Caki2 (cell line): ENCODE results near the gene RUNX3. TPM values are rescaled to one million over a fixed set of nuclear protein-coding genes. Genes with fewer than 3 reads are reported as not detected.

ENCODE experiments used
- DNase-seq: peaks from one replicate; pipeline ENCODE4 v3.0.0-alpha.2; 2015; ENCODE audit warnings: low read depth
- in situ Hi-C: cut with HindIII; loops from 2 replicates; pipeline ENCODE4 v1.10.0; 2016; ENCODE audit warnings: low sequenced_read_pairs, low pct_unique_long_range_greater_than_20kb, mixed read lengths
- total RNA-seq: library from RNA; depleted of rRNA; stranded (reverse); fragments of >200 nt; shearing (Covaris generic); gene quantifications from 2 replicates; pipeline ENCODE4 v1.2.3, GENCODE V29; 2014; ENCODE audit warnings: low replicate concordance; rRNA removed

RUNX3 gene
- total RNA-seq, 1 experiment from 2014 or later = not detected

DNA sequence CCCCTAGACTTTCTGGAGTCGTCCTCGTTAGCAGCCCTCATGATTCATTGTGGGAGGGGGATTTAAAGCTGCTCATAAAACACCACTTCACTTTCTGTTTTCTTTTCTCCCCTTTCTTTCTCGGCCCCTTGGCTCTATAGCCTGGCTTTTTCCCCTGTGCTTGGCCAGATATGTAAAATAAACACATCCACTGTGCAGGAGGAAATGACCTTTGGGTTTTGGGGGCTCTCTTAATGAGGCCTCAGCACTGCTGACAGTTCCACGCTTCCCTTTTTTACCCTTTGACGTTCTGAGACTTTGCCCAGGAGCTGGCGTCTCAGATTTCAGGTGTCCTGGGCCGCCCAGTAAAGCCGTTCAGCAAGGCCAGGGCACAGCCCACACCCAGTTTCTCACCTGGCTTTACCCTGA, 65.7 kb downstream of the RUNX3 start:
- in situ Hi-C loops = no loop called here

DNA sequence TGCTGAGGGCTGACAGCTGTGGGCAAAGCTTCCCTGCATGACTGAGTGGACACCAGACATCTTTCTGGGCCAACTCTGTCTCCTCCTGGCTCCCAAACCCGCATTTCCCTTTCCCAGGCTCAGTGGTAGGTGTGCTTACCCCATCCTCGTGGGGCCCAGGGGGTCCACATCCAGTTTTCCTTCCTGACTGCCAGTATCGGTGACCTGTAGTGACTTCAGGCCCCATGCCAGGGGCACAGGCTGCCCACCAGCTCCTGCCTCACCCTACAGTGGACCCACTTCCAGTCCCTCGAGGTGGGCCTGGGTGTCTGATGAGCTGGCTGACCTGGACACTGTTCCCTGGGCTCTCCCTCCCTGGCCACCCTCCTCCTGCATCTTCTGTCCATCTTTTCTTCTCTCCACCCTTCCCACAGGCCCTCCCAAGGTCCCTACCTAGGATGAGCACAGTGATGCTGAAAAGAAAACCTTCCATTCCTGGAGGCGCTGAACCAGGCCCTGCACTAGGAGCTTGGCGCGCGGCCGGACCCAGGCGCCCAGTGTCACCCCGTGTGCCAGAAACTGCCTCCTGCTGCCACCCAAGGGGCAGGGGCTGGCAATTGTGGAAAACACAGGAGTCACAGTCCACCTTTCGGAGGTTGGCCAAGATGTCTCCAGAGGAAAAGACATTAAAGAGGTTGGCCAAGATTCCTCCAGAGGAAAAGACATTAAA, 67.1 kb downstream of the RUNX3 start:
- in situ Hi-C loops = no loop called here
- no peak for DNase-seq

More for the DNA sequence above, 65.7 kb downstream of the RUNX3 start:
- no peak for DNase-seq

GRCh38 chr1:24861821-24862727, 68.0 kb downstream of the RUNX3 start:
- in situ Hi-C loops = no loop called here
- no peak for DNase-seq

- in situ Hi-C loops = no loop called here
- DNase-seq = no peak
Observed at GRCh38 chr1:24860841-24861240, 69.2 kb downstream of the RUNX3 start.

- no peak for DNase-seq
- in situ Hi-C loops = no loop called here
Observed at GRCh38 chr1:24859063-24860010, 70.7 kb downstream of the RUNX3 start.

DNA sequence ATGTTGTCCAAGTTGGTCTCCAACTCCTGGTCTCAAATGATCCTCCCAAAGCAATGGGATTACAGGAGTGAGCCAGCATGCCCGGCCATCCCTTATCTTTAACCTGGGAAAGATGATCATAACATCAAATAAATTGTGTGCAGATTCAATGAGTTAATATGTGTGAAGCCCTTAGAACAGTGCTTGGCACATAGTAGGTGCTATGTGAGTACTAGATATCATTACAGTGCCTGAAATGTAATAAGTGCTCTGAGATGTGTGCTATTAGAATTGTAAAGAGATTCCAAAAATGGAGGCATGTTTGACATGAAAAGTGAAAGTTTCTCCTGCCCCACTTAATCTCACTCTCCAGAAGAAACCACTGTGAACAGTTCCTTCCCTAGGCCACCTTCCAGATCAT, 71.8 kb downstream of the RUNX3 start:
- no peak for DNase-seq
- in situ Hi-C loops = no loop called here

- in situ Hi-C loops = no loop called here
- no peak for DNase-seq
Observed at GRCh38 chr1:24857507-24858133, 72.5 kb downstream of the RUNX3 start.

DNA sequence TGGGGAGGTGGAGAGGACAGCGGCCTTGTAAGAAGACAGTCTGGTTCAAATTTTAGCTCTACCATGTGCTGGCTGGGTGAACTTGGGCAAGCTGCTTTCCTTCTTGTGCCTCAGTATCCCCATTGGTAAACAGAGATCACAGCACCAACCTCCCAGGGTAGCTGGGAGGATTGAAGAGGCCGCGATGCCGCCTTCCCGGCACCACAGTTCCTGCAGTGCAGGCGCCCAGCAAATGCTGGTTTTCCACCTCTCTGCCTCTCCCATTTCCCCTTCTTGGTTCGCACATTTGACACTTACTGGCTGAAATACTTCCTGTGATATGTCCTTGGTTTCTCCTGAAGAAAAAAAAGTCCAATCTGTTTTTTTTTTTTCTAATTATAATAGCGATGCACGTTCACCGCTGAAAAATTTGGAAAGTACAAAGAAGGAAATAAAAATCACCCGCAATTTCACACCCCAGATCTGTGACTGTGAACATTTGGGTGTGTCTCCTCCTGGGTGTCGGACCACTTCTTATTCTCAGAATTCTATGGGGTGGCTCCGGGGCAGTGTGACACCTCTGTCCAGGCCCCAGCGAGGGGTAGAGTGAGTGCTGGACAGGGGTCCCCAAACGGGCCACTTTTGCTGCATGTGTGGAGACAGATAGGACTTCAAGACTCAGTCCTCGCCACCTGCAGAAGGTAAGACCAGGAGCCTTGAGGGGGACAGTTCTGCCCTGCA, 73.1 kb downstream of the RUNX3 start:
- in situ Hi-C loops = no loop called here
- no peak for DNase-seq

DNA sequence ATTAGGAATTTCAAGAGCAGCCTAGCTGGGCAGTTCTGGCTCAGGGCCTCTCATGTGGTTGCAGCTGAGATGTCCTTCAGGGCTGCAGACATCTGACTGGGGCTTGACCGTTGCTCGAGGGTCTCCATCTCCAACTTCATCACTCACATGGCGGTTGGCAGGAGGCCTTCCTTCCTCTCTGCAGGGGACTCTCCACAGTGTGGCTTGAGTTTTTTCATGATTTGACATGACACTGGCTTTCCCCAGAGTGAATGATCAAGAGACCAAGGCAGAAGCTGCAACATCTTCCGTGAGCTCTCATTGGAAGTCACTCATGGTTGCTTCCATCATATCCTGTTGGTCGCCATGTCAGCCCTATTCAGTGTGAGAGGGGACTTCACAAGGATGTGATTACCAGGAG, 74.6 kb downstream of the RUNX3 start:
- in situ Hi-C loops = no loop called here
- DNase-seq = no peak

- no peak for DNase-seq
- in situ Hi-C loops = no loop called here
Observed at GRCh38 chr1:24853649-24854048, 76.4 kb downstream of the RUNX3 start.

GRCh38 chr1:24850328-24850920, 79.7 kb downstream of the RUNX3 start:
- no peak for DNase-seq
- in situ Hi-C loops = no loop called here

DNA sequence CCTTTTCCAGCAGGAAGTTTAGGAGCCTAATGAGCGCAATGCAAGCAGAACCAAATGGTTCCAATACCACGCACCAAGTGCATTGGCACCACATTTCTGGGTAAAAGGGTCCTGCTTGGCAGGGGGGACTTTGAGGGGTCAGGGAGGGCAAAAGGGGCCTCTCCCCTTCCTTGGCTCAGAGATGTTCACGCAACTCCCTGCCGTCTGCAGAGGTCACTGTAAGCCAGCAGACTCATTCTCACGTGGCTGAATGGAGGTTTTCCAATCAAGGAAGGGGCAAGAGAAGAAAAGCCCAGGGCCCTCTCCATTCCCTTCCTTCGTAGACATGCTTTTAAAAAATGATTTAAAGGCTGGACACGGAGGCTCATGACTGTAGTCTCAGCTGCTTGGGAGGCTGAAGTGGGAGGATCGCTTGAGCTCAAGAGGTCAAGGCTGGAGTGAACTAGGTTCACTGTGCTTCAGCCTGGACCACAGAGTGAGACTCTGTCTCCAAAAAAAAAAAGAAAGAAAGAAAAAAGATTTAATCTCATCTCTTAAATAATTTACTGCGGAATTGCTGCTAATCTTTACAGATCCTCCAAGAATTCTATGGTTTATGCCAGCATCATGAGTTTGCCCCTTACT, 80.3 kb downstream of the RUNX3 start:
- in situ Hi-C loops = no loop called here
- DNase-seq = peak; percentile 41

Other genes with a start within 250 kb of the RUNX3 start
- gene CLIC4, start 184.8 kb downstream of the RUNX3 start, total RNA-seq = 27.3 and 29.5 TPM in 2 replicates